HG03354 (cell line): Measurements from ENCODE around the gene ZNF821.
"Not testable (repeated sequence)": the region's sequence is repeated elsewhere in the genome, so short reads cannot be mapped to it uniquely, and the experiment has no call there.

Experiments used
- ATAC-seq: cut with Tn5 transposase; IDR thresholded peaks from one replicate; pipeline ENCODE4 v1.9.1; 2021; ENCODE audit warnings: mild to moderate bottlenecking; ENCODE audit not compliant: unreplicated experiment, poor library complexity, severe bottlenecking

The ZNF821 gene

DNA sequence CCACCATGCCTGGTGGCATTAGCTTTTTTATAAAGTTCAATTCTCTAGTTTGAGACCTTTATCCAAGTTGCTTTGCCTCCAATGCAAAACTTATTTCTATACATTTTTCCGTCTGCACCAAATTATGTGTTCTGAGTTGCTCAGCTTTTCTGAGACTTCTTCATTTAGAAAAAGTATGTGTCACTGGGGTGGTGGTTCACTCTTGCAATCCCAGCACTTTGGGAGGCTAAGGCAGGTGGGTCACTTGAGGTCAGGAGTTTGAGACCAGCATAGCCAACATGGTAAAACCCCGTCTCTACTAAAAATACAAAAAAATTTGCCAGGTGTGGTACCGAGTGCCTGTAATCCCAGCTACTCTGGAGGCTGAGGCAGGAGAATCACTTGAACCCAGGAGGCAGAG is 52.3 kb downstream of the ZNF821 start:
- not testable (repeated sequence) for ATAC-seq

DNA sequence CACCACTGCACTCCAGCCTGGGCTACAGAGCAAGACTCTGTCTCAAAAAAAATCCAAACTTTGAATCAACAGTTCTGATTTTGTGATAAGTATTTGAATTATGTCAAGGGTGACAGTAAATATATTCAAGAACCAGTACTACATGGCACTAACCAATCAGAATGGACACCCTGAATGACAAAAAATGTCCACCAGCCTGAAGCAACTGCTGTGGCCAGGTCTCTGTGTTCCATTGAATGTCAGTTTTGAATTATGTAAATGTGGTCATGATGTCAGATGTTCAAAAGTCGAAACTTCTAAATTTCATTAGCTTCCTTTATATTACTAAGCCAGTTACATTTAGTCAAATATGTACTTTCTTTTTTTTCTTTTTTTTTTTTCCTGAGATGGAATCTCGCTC is 53.6 kb downstream of the ZNF821 start:
- ATAC-seq, result no peak

DNA sequence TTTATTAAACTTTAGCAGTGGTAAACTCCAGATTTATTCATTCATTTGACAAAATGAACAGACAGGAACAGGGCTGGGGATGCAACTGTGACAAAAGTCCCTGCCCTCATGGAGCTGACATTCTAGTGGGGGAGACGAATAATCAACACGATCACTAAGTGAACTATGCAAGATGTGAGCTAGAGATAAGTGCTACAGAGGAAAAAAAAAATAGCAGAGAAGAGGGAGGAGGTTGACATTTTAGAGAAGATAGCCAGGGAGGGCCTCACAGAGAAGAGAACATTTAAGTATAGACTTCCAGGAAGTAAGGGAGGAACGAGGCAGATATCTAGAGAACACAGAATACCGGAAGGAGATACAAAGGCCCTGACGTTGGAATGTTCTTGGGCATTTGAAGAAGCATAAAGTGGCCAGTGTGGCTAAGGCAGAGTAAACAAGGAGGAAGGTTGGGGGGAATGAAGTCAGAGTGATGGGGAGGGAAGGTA is 57.4 kb downstream of the ZNF821 start:
- no peak for ATAC-seq

DNA sequence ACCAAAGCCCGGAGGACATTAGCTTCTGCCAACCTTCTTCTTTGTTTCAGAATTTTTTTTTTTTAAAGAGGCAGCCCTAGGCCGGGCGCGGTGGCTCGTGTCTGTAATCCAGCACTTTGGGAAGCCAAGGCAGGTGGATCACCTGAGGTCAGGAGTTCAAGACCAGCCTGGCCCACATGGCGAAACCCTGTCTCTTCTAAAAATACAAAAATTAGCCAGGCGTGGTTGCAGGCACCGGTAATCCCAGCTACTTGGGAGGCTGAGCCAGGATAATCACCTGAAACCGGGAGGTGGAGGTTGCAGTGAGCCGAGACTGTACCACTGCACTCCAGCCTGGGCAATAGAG is 66.9 kb downstream of the ZNF821 start:
- peak; percentile 11 for ATAC-seq

DNA sequence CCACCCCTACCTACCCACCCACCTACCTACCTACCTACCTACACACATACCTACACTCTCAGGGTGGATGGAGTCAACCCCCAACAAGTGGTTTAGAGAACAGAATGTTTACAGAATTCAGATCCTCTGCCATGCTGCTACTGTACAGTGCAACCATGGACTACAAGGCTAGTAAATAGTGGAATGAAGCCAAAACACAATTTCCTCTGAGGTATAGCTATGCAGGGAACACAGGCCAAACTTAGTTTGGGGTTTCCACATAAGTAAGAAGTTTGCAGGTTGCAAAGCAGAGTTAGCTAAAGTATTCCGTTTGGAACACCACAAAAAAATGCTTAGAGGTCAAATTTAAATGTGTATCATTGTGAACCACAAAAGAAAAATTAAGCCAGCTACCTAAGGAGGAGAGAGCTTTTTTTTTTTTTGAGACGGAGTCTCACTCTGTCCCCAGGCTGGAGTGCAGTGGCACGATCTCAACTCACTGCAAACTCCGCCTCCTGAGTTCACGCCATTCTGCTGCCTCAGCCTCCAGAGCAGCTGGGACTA is 72.7 kb downstream of the ZNF821 start:
- no peak for ATAC-seq

DNA sequence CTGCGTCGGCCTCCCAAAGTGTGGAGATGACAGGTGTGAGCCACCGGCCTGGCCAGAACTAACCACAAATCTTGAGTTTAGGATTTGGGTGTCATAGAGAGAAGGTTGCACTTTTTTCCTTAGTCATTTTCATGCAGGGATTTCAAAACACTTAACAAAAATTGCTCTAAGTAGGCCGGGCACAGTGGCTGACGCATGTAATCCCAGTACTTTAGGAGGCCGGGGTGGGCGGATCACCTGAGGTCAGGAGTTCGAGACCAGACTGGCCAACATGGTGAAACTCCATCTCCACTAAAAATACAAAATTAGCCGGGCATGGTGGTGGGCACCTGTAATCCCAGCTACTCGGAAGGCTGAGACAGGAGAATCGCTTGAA is 73.8 kb downstream of the ZNF821 start:
- ATAC-seq, result not testable (repeated sequence)
